ENCODE results near the gene OAF.

OAF gene

GRCh38 chr11:120205596-120206161 is 5.2 kb upstream of the OAF start:
- no peak for DNase-seq

GRCh38 chr11:120207512-120207911 is 3.3 kb upstream of the OAF start:
- no peak for DNase-seq

GRCh38 chr11:120208001-120208441 is 2.8 kb upstream of the OAF start:
- DNase-seq = no peak

- DNase-seq = no peak
Observed at GRCh38 chr11:120208777-120209176, 2.1 kb upstream of the OAF start.

GRCh38 chr11:120209746-120210625 is 846 bp upstream of the OAF start:
- no peak for DNase-seq

GRCh38 chr11:120211522-120212258 is 858 bp downstream of the OAF start:
- DNase-seq = no peak

GRCh38 chr11:120212259-120212878 is 1.5 kb downstream of the OAF start:
- DNase-seq = no peak

GRCh38 chr11:120212926-120213325 is 2.1 kb downstream of the OAF start:
- DNase-seq = no peak

GRCh38 chr11:120214581-120214980 is 3.7 kb downstream of the OAF start:
- no peak for DNase-seq

GRCh38 chr11:120215634-120216033 is 4.8 kb downstream of the OAF start:
- DNase-seq = no peak

GRCh38 chr11:120216426-120217102 is 5.7 kb downstream of the OAF start:
- no peak for DNase-seq

GRCh38 chr11:120217526-120217925 is 6.7 kb downstream of the OAF start:
- DNase-seq = no peak

GRCh38 chr11:120217941-120218694 is 7.3 kb downstream of the OAF start:
- DNase-seq = no peak

- no peak for DNase-seq
Observed at GRCh38 chr11:120218695-120219033, 7.8 kb downstream of the OAF start.

- no peak for DNase-seq
Observed at GRCh38 chr11:120219232-120219937, 8.6 kb downstream of the OAF start.

GRCh38 chr11:120219938-120220746 is 9.3 kb downstream of the OAF start:
- DNase-seq = no peak

- no peak for DNase-seq
Observed at GRCh38 chr11:120220747-120221037, 9.9 kb downstream of the OAF start.

GRCh38 chr11:120221115-120221752 is 10.4 kb downstream of the OAF start:
- DNase-seq = no peak

- no peak for DNase-seq
Observed at GRCh38 chr11:120222916-120223315, 12.1 kb downstream of the OAF start.

- DNase-seq = no peak
Observed at GRCh38 chr11:120223793-120224192, 13.0 kb downstream of the OAF start.

Data from NCI-H2227 treated with DMSO at 0.1 percent for 48 hours (cell line).